Hepatocyte (in vitro differentiated cells): ENCODE results near the gene LRCH1.

Source experiments
- CTCF ChIP-seq: fragments of 200-600 bp; sonication (generic); IDR thresholded peaks from 2 replicates; pipeline ENCODE4 v1.5.1; 2016; ENCODE audit warnings: antibody characterized with exemption, mild to moderate bottlenecking; ENCODE audit not compliant: poor library complexity
- EZH2 ChIP-seq: fragments of 200-600 bp; sonication (generic); IDR thresholded peaks from 2 replicates; pipeline ENCODE4 v1.6.1; 2016; ENCODE audit warnings: antibody characterized with exemption, mild to moderate bottlenecking, borderline replicate concordance
- EZH2phosphoT487 ChIP-seq: fragments of 200-600 bp; sonication (generic); IDR thresholded peaks from one replicate; pipeline ENCODE4 v1.6.1; 2018; ENCODE audit warnings: antibody characterized with exemption, mild to moderate bottlenecking, low read depth, moderate library complexity; ENCODE audit not compliant: unreplicated experiment, severe bottlenecking

GRCh38 chr13:46796515-46797474 lies 243.8 kb downstream of the LRCH1 start, which contains the start of gene ESD:
- TF ChIP-seq CTCF = no peak
- no peak for TF ChIP-seq EZH2
- TF ChIP-seq EZH2phosphoT487 = no peak
